GM12891 (cell line): ENCODE results near the gene KRT77.

Source experiments
- POLR2A ChIP-seq: IDR thresholded peaks from 2 replicates; pipeline ENCODE4 v1.6.1; 2011; ENCODE audit warnings: low read depth, low read length, control low read depth
- POLR2AphosphoS5 ChIP-seq: IDR thresholded peaks from 2 replicates; pipeline ENCODE4 v1.6.1; 2011; ENCODE audit warnings: low read depth, low read length, control low read depth
- TAF1 ChIP-seq: IDR thresholded peaks from 2 replicates; pipeline ENCODE4 v1.6.1; 2011; ENCODE audit warnings: low read depth, low read length, control low read depth

GRCh38 chr12:52703424-52703823, at the start of gene KRT77:
- TF ChIP-seq POLR2A: no peak
- TF ChIP-seq TAF1: no peak
- TF ChIP-seq POLR2AphosphoS5: no peak
